T-helper 17 cell (primary cell): ENCODE results near the gene PCDH9. TPM values are rescaled to one million over a fixed set of nuclear protein-coding genes. Genes with fewer than 3 reads are reported as not detected.
"Not testable (repeated sequence)": the region's sequence is repeated elsewhere in the genome, so short reads cannot be mapped to it uniquely, and the experiment has no call there.

Experiments
- ATAC-seq: fragments of 150-1000 bp; cut with Tn5 transposase; 2 replicates; pipeline ENCODE4 v1.10.0; 2021; ENCODE audit warnings: mild to moderate bottlenecking, moderate library complexity
- DNase-seq, 3 donors: peaks; one replicate each; pipeline versions ENCODE4 v3.0.0 to v3.0.0-alpha.2; 2020 to 2021
- H3K9me3 ChIP-seq: one replicate; pipeline ENCODE4 v1.7.0; 2013; ENCODE audit warnings: low read length, mild to moderate bottlenecking; ENCODE audit not compliant: control insufficient read depth, poor library complexity, severe bottlenecking
- H3K27ac Mint-ChIP-seq: one replicate; pipeline ENCODE4 v1.8.0; 2022; ENCODE audit warnings: mild to moderate bottlenecking, moderate library complexity, mixed read lengths
- H3K27me3 Mint-ChIP-seq: one replicate; pipeline ENCODE4 v1.8.0; 2022; ENCODE audit warnings: mixed read lengths
- H3K36me3 Mint-ChIP-seq: one replicate; pipeline ENCODE4 v1.8.0; 2022; ENCODE audit warnings: low read depth, mixed read lengths
- H3K4me1 Mint-ChIP-seq: one replicate; pipeline ENCODE4 v1.8.0; 2022; ENCODE audit warnings: mild to moderate bottlenecking, mixed read lengths
- H3K4me3 Mint-ChIP-seq: one replicate; pipeline ENCODE4 v1.8.0; 2022; ENCODE audit warnings: mild to moderate bottlenecking, moderate library complexity, mixed read lengths
- total RNA-seq, 4 donors: library from RNA in 2 of 4; stranded (reverse) in 2 of 4; gene quantifications; one replicate each; pipeline ENCODE4 v1.2.3 and lab custom pipeline; 2022 to 2026

PCDH9 gene
- total RNA-seq, 2 donors from 2014 or later: 0.50 to 0.67 TPM

- Mint-ChIP-seq H3K4me3 (no peak overlapping the region), H3K4me1 (no peaks in the 10 kb centered on the region), H3K27me3 (no peaks in the 10 kb centered on the region), H3K27ac (no peak overlapping the region), H3K36me3 (no peaks in the 10 kb centered on the region)
- no peaks in the 10 kb centered on the region for H3K9me3 ChIP-seq
- no peak for ATAC-seq
- no peak for DNase-seq
These were observed 426.2 kb downstream of the PCDH9 start for GRCh38 chr13:66803808-66804456.

GRCh38 chr13:66803013-66803807 is 426.9 kb downstream of the PCDH9 start:
- no peak overlapping the region for H3K27ac Mint-ChIP-seq
- H3K27me3 Mint-ChIP-seq: no peaks in the 10 kb centered on the region
- no peak overlapping the region for H3K4me3 Mint-ChIP-seq
- ATAC-seq: no peak
- no peaks in the 10 kb centered on the region for H3K9me3 ChIP-seq
- no peak for DNase-seq
- H3K36me3 Mint-ChIP-seq: no peaks in the 10 kb centered on the region
- no peaks in the 10 kb centered on the region for H3K4me1 Mint-ChIP-seq

- no peak overlapping the region for H3K4me3 Mint-ChIP-seq
- no peak for ATAC-seq
- H3K27me3 Mint-ChIP-seq: no peaks in the 10 kb centered on the region
- no peaks in the 10 kb centered on the region for H3K36me3 Mint-ChIP-seq
- no peaks in the 10 kb centered on the region for H3K4me1 Mint-ChIP-seq
- no peak for DNase-seq
- no peaks in the 10 kb centered on the region for H3K9me3 ChIP-seq
- H3K27ac Mint-ChIP-seq: no peak overlapping the region
These were observed 434.5 kb downstream of the PCDH9 start for GRCh38 chr13:66795636-66796035.

- ATAC-seq (no peak), DNase-seq (no peak)
- Mint-ChIP-seq H3K4me1 (no peaks in the 10 kb centered on the region), H3K27ac (no peak overlapping the region), H3K27me3 (no peaks in the 10 kb centered on the region), H3K4me3 (no peak overlapping the region), H3K36me3 (no peaks in the 10 kb centered on the region)
- no peaks in the 10 kb centered on the region for H3K9me3 ChIP-seq
These were observed 435.6 kb downstream of the PCDH9 start for GRCh38 chr13:66794340-66795031.

GRCh38 chr13:66790861-66791260 is 439.3 kb downstream of the PCDH9 start:
- Mint-ChIP-seq H3K4me1 (no peaks in the 10 kb centered on the region), H3K27me3 (no peaks in the 10 kb centered on the region), H3K36me3 (no peaks in the 10 kb centered on the region), H3K4me3 (no peak overlapping the region), H3K27ac (no peak overlapping the region)
- H3K9me3 ChIP-seq: no peaks in the 10 kb centered on the region
- ATAC-seq (no peak), DNase-seq (no peak)

- H3K4me1 Mint-ChIP-seq: no peaks in the 10 kb centered on the region
- no peaks in the 10 kb centered on the region for H3K9me3 ChIP-seq
- ATAC-seq: no peak
- no peaks in the 10 kb centered on the region for H3K27me3 Mint-ChIP-seq
- H3K36me3 Mint-ChIP-seq: no peaks in the 10 kb centered on the region
- DNase-seq: no peak
- no peak overlapping the region for H3K27ac Mint-ChIP-seq
- H3K4me3 Mint-ChIP-seq: no peak overlapping the region
These were observed 448.9 kb downstream of the PCDH9 start for GRCh38 chr13:66781241-66781640.

- no peaks in the 10 kb centered on the region for H3K4me1 Mint-ChIP-seq
- no peak for DNase-seq
- H3K4me3 Mint-ChIP-seq: no peak overlapping the region
- H3K36me3 Mint-ChIP-seq: no peaks in the 10 kb centered on the region
- no peaks in the 10 kb centered on the region for H3K27me3 Mint-ChIP-seq
- no peak for ATAC-seq
- H3K27ac Mint-ChIP-seq: no peak overlapping the region
- no peaks in the 10 kb centered on the region for H3K9me3 ChIP-seq
These were observed 449.3 kb downstream of the PCDH9 start for GRCh38 chr13:66780814-66781213.

GRCh38 chr13:66778461-66778860 is 451.7 kb downstream of the PCDH9 start:
- Mint-ChIP-seq H3K36me3 (no peaks in the 10 kb centered on the region), H3K27ac (no peak overlapping the region), H3K4me3 (no peak overlapping the region), H3K27me3 (no peaks in the 10 kb centered on the region), H3K4me1 (no peaks in the 10 kb centered on the region)
- peaks cover 2% of the 10 kb centered on the region for H3K9me3 ChIP-seq
- ATAC-seq (no peak), DNase-seq (no peak)

- Mint-ChIP-seq H3K27me3 (no peaks in the 10 kb centered on the region), H3K4me3 (no peak overlapping the region), H3K4me1 (no peaks in the 10 kb centered on the region), H3K36me3 (no peaks in the 10 kb centered on the region), H3K27ac (no peak overlapping the region)
- peaks cover 2% of the 10 kb centered on the region for H3K9me3 ChIP-seq
- DNase-seq (no peak), ATAC-seq (no peak)
These were observed 454.9 kb downstream of the PCDH9 start for GRCh38 chr13:66775196-66775595.

- Mint-ChIP-seq H3K4me1 (no peaks in the 10 kb centered on the region), H3K36me3 (no peaks in the 10 kb centered on the region), H3K4me3 (no peak overlapping the region), H3K27me3 (no peaks in the 10 kb centered on the region), H3K27ac (no peak overlapping the region)
- peaks cover 2% of the 10 kb centered on the region for H3K9me3 ChIP-seq
- no peak for DNase-seq
- no peak for ATAC-seq
These were observed 456.1 kb downstream of the PCDH9 start for GRCh38 chr13:66774046-66774445.

- peaks cover 2% of the 10 kb centered on the region for H3K9me3 ChIP-seq
- ATAC-seq: no peak
- Mint-ChIP-seq H3K36me3 (no peaks in the 10 kb centered on the region), H3K4me1 (no peaks in the 10 kb centered on the region), H3K27me3 (no peaks in the 10 kb centered on the region), H3K27ac (no peak overlapping the region), H3K4me3 (no peak overlapping the region)
- DNase-seq: no peak
These were observed 464.6 kb downstream of the PCDH9 start for GRCh38 chr13:66765559-66765958.

- not testable (repeated sequence) for DNase-seq, H3K4me3 Mint-ChIP-seq, ATAC-seq, H3K9me3 ChIP-seq, H3K27me3 Mint-ChIP-seq, H3K27ac Mint-ChIP-seq, H3K4me1 Mint-ChIP-seq, H3K36me3 Mint-ChIP-seq
These were observed 469.5 kb downstream of the PCDH9 start for GRCh38 chr13:66760678-66761077.

- no peak for DNase-seq
- Mint-ChIP-seq H3K36me3 (no peaks in the 10 kb centered on the region), H3K4me3 (no peak overlapping the region), H3K4me1 (no peaks in the 10 kb centered on the region), H3K27ac (no peak overlapping the region), H3K27me3 (no peaks in the 10 kb centered on the region)
- H3K9me3 ChIP-seq: peaks cover 5% of the 10 kb centered on the region
- ATAC-seq: no peak
These were observed 470.2 kb downstream of the PCDH9 start for GRCh38 chr13:66759919-66760318.
